Activated CD4-positive, CD25-positive, alpha-beta regulatory T cell (primary cell): ENCODE results near the gene UBQLN2.
"Not testable (repeated sequence)": the region's sequence is repeated elsewhere in the genome, so short reads cannot be mapped to it uniquely, and the experiment has no call there.

Experiments used
- DNase-seq, 4 experiments: peaks; one replicate each; lab custom pipeline; 2025; lab: John Stamatoyannopoulos, UW

UBQLN2 gene

DNA sequence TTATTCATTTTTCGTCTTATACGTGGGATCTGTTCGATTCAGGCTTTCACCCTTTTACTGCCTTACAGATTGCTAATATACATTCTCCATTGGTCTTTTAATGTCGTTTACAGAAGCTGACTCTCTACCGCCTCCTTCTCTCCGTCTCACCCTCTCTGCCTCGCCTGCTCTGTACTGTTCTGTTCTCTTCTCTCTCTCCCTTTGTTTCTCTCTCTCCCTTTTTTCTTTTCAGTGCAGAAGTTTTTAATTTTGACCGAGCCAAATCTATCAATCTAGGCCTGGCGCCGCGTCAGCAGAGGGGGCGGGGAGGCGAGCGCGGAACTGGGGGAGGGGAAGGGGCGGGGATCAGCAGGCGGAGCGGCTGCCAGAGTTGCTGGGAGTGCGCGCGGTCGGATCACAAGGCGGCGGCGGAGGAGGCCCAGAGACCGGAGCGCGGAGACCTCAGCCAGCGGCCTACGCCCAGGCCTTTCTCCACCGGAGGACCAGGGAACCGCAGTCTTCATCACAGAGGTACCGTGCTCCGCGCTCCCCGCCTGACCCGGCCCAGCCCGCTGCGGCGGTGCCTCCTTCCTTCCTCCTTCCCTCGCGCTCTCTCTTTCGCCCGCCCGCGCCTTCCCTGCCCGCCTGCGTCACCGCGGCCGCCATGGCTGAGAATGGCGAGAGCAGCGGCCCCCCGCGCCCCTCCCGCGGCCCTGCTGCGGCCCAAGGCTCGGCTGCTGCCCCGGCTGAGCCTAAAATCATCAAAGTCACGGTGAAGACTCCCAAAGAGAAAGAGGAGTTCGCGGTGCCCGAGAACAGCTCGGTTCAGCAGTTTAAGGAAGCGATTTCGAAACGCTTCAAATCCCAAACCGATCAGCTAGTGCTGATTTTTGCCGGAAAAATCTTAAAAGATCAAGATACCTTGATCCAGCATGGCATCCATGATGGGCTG lies at the start of gene UBQLN2:
Gene UBQLN2 (plus strand): TSS at position 397 of the 931 bp plus-strand sequence. CDS start 247 bp downstream, at position 644.
- DNase-seq = peak; percentile 36 to 66 (median 61)

DNA sequence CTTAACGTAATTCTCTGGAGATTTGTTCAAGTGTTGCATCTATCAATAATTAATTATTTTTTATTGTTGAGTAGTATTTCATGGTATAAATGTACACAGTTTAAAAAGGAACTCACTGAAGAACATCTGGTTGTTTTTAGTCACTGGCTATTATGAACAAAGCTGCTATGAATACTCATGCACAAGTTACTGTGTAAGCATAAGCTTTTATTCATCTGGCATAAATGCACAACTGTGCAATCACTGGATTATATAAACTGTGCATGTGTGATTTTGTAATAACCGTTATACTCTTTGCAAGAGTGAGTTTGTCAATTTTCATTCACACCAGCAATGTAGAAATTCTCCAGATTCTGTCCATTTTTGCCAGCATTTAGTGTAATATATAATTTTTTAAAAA lies 43.8 kb upstream of the UBQLN2 start:
- no peak for DNase-seq

DNA sequence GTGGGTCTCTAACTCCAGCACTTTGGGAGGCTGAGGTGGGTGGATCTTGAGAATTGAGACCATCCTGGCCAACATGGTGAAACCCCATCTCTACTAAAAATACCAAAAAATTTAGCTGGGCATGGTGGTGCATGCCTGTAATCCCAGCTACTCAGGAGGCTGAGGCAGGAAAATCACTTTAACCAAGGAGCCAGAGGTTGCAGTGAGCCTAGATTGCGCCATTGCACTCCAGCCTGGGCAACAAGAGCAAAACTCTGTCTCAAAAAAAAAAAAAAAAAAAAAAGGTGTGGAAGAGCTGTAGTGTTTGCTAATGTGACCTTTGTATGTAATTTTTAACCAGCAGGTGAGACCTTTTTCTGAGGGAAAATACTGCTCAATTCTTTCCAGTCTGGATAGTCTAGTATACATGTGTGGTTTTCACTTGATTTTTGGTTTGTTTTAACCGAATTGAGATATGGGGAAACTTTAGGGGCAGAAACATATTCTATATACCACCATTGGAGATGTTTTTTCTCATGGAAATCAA lies 33.9 kb upstream of the UBQLN2 start:
- not testable (repeated sequence) for DNase-seq

DNA sequence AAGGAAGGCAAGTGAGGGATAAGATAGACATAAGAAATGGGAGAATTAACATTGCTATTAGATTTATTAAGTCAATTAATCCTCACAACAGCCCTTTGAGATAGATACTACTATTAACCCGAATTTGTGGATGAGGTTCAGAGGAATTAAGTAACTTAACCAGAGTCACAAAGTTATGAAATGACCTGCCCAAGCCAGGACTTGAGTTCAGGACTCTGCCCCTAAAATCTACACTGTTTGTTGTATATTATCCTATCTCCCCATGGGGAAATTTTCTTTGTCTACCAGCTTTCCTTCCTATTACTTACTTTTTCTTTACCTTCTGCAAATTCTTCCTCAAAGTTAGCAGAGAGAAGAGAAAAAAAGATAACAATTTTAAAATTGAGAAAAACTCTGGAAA lies 33.4 kb upstream of the UBQLN2 start:
- no peak for DNase-seq

DNA sequence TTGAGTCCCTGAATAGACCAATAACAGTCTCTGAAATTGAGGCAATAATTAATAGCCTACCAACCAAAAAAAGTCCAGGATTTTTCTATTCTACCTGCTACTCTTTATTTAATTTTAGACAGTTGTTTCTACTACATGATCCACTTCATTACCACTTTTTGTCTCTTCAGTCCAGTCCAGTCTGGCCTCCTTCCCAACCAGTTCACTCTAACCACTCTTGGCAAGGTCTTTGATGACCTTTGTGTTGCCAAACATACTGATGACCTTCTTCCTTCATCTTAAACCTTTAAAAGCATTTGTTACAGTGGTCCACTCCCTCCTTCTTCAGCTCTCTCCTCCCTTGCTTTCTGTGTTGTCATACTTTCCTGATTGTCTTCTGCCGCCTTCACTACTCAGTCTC lies 12.8 kb upstream of the UBQLN2 start:
- no peak for DNase-seq

DNA sequence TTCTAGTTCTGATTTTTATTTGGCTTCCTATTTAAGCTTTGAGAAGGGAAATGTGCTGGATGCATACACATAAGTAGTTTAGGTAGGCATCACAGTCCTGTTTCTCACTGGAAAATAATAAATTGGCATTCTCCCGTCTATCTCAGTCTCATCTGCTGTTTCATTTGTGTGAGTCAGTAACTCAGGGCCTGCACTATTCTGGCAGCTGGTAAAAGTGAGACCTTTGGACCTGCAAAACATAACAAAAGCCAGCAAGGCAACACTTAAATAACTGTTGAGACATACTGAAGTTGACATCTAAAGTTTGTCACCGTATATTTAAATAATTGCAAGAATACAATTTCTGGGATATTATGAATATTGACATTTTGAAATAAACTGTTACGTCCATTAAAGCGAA lies 8.6 kb upstream of the UBQLN2 start:
- DNase-seq = no peak

DNA sequence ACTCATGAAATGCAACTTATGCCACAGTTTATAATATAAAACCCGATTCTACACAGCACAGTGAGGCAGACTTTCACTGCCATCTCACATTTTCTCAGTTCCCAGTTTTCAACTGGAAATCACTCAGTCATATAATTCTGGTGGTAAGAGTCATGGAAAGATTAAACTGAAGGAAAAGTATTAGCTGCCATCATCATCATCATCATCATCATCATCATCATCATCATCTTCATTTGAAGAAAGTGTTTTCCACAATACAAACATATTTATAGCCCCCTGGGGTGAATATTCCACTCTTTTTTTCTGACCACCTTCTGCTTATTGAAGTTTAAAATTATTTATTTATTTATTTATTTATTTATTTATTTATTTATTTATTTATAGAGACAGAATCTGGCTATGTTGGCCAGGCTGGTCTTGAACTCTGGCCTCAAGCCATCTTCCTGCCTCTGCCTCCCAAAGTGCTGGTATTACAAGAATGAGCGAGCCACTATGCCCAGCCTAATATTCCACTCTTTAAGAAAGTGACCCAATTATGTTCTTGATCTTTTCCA lies 6.0 kb upstream of the UBQLN2 start:
- DNase-seq = no peak

DNA sequence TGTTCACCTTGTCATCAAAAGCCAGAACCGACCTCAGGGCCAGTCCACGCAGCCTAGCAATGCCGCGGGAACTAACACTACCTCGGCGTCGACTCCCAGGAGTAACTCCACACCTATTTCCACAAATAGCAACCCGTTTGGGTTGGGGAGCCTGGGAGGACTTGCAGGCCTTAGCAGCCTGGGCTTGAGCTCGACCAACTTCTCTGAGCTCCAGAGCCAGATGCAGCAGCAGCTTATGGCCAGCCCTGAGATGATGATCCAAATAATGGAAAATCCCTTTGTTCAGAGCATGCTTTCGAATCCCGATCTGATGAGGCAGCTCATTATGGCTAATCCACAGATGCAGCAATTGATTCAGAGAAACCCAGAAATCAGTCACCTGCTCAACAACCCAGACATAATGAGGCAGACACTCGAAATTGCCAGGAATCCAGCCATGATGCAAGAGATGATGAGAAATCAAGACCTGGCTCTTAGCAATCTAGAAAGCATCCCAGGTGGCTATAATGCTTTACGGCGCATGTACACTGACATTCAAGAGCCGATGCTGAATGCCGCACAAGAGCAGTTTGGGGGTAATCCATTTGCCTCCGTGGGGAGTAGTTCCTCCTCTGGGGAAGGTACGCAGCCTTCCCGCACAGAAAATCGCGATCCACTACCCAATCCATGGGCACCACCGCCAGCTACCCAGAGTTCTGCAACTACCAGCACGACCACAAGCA lies 898 bp downstream of the UBQLN2 start:
- peak in 1 of 4 experiments; percentile 13 for DNase-seq

DNA sequence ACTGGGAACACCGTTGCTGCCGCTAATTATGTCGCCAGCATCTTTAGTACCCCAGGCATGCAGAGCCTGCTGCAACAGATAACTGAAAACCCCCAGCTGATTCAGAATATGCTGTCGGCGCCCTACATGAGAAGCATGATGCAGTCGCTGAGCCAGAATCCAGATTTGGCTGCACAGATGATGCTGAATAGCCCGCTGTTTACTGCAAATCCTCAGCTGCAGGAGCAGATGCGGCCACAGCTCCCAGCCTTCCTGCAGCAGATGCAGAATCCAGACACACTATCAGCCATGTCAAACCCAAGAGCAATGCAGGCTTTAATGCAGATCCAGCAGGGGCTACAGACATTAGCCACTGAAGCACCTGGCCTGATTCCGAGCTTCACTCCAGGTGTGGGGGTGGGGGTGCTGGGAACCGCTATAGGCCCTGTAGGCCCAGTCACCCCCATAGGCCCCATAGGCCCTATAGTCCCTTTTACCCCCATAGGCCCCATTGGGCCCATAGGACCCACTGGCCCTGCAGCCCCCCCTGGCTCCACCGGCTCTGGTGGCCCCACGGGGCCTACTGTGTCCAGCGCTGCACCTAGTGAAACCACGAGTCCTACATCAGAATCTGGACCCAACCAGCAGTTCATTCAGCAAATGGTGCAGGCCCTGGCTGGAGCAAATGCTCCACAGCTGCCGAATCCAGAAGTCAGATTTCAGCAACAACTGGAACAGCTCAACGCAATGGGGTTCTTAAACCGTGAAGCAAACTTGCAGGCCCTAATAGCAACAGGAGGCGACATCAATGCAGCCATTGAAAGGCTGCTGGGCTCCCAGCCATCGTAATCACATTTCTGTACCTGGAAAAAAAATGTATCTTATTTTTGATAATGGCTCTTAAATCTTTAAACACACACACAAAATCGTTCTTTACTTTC lies 1.8 kb downstream of the UBQLN2 start:
- DNase-seq = no peak

DNA sequence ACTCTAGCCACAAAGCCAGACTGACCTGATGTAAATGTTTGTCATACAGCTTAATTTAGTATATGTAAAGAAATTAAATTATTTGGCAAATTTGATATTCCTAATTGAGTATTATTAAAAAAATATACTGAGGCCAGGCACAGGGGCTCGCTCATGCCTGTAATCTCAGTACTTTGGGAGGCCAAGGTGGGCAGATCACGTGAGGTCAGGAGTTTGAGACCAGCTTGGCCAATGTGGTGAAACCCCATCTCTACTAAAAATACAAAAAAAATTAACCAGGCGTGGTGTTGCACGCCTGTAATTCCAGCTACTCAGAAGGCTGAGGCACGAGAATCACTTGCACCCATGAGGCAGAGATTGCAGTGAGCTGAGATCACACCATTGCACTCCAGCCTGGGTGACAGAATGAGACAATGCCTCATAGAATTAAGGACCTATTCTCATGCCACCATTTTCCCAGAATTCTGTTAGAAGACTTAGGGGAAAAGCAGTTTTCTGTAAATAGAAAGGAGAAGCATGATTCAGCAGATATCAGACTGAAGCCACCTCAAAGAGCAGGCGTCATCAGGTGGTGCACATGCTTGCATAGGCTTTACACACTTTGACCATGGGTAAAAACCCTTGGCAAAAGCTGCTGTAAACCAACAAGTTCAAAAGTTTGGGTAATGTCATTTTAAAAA lies 6.1 kb downstream of the UBQLN2 start:
- no peak for DNase-seq

DNA sequence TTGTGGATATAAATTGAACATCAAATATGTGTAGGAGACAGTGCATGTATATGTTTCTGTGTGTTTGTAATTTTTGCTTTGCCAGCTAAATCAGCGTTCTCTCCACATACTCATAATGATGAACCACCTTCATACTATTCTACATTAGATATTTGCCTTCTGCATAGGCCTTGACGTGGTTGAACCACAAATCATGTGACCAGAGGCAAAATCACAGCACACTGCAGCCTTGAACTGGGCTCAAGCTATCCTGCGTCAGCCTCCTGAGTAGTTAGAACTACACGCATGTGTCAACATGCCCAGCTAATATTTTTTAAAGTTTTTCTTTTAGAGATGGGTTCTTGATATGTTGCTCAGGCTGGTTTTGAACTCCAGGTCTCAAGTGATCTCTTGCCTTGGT lies 9.5 kb downstream of the UBQLN2 start:
- DNase-seq = no peak

DNA sequence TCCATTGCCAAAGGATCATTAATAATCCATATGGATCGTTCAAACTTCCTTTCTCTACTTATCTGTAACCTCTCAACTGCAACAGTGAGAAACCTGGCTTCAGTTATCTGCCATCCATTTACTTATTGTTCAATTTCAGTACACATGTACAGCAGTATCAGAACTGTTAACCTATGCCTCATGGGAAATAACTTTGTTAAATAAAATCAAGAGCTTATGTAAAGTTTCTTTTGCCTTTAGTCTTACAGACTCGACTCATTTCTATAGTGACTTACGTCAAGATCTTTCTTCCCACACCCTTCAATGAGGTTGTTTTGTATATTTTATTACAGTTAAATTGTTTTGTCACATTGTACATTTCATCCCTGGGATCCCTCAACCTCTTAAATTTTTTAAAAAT lies 11.4 kb downstream of the UBQLN2 start:
- no peak for DNase-seq

DNA sequence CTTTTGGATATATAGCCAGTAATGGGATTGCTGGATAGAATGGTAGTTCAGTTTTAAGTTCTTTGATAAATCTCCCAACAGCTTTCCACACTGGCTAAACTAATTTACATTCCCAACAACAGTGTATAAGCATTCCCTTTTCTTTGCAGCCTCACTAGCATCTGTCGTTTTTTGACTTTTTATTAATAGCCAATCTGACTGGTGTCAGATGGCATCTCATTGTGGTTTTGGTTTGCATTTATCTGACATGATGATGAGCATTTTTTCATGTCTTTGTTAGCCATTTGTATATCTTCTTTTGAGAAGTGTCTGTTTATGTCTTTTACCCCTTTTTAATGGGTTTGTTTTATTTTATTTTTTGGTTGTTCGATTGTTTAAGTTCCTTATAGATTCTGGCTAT lies 13.3 kb downstream of the UBQLN2 start:
- DNase-seq = no peak

DNA sequence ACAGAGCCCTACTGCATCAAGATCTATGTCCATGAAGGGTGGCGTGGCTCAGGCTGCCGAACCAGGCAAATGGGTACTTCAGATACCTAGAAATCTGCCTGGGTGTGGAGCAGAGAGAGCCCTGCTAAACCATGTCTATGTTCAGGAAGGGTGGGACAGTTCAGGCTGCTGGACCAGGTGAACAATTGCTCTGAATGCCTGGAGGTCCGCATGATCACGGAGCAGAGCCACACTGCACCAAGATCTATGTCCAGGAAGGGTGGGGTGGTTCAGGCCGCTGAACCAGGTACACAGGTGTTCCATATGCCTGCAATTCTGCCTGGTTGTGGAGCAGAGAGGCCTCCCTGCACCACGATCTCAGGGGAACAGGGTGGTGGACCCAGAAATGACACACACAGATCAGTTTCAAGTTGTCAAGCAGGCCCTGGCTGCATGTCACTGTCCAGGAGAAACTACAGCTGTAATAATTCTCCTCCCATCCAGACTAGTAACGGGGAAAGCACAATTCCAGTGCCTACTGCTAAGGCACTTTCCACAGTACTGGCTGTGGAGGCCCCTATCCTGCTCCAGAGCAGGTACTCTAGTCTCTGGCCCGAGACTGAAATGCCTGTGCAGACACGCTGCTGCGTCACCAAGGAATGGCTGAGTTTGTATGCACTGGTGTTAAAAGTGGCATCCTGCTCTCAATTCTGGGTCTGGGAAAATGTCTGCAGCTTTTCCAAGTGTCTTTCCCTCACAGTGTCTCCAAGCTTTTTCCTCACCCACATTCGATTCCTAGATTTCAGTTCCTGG lies 25.2 kb downstream of the UBQLN2 start:
- no peak for DNase-seq

DNA sequence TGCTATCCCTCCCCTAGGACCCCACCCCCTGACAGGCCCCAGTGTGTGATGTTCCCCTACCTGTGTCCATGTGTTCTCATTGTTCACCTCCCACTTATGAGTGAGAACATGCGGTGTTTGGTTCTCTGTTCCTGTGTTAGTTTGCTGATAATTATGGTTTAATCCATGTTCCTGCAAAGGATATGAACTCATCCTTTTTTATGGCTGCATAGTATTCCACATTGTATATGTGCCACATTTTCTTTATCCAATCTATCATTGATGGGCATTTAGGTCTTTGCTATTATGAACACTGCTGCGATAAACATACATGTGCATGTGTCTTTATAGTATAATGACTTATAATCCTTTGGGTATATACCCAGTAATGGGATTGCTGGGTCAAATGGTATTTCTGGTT lies 28.4 kb downstream of the UBQLN2 start:
- not testable (repeated sequence) for DNase-seq

DNA sequence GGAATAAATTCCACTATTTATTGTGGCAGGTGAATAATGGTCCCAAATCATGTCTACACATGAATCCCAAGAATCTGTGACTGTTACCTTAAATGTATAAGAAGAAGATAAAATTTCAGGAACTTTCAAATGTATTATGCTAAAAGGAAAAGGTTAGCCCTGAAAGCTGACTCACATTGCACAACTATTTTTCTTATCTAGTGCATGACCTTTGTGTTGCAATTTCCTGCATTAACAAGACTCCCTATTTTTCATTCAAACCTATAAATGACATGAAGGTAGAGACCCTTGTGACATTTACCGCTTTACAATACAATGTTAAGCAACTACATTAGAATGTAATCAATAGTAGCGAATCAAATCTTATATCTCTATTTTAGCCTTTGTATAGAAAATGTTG lies 36.7 kb downstream of the UBQLN2 start:
- no peak for DNase-seq

DNA sequence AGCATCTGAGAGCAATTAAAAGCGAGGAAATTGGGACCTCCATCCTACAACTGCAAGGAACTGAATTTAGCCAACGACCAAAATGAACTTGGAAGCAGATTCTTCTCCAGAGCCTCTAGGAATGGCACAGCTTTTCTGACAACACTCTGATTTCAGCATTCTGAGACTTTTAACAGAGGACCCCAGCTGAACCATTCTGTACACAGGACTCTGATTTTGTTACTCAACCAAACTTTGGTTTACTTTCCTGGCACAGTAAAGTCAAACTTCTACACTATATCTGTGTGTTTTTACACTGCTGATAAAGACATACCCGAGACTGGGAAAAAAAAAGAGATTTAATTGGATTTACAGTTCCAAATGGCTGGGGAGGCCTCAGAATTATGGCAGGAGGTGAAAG lies 37.6 kb downstream of the UBQLN2 start:
- DNase-seq = no peak

DNA sequence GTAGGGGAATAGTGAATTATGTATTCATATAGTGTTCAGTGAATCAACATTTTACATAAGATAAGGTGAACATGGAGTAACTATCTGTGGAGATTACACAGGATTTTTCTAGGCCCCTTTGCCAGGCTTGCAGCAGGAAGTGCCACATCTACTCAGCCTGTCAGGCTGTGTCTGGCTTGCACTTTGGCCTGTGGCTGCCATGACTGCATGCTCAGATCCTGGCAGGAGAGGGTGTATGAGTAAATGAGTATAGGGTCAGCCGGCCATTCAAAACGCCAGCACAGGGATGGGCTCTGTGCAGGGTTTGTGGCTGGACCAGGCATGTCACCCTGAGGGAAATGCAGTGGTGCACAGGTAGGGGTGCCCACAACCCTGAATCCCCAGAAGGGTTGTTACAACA lies 51.9 kb downstream of the UBQLN2 start:
- DNase-seq = no peak
